ENCODE measurements around the gene PTPN1.

DNA sequence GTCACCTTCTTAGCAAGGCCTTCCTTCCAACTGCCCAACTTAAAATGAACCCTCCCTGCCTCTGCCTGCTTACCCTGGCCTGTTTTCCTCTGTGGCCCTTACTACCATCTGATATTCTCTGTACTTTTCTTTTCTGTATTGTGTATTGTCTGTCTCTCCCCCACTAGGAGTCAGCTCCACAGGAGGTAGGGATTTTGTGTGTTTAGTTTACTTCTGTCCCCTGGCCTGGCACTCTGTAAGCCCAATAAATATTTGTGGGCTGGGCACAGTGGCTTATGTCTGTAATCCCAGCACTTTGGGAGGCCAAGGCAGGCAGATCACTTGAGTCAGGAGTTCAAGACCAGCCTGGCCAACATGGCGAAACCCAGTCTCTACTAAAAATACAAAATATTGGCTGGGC, 108.4 kb downstream of the PTPN1 start:
- TF ChIP-seq POLR2A (IDR thresholded peaks at IDR 0.05) (no peak), POLR2AphosphoS5 (IDR thresholded peaks at IDR 0.05) (no peak)
- TF ChIP-seq, protein P1, sequence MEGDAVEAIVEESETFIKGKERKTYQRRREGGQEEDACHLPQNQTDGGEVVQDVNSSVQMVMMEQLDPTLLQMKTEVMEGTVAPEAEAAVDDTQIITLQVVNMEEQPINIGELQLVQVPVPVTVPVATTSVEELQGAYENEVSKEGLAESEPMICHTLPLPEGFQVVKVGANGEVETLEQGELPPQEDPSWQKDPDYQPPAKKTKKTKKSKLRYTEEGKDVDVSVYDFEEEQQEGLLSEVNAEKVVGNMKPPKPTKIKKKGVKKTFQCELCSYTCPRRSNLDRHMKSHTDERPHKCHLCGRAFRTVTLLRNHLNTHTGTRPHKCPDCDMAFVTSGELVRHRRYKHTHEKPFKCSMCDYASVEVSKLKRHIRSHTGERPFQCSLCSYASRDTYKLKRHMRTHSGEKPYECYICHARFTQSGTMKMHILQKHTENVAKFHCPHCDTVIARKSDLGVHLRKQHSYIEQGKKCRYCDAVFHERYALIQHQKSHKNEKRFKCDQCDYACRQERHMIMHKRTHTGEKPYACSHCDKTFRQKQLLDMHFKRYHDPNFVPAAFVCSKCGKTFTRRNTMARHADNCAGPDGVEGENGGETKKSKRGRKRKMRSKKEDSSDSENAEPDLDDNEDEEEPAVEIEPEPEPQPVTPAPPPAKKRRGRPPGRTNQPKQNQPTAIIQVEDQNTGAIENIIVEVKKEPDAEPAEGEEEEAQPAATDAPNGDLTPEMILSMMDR (IDR thresholded peaks at IDR 0.05 in 8 of 11, conservative IDR thresholded peaks at IDR 0.05 in 3 of 11) = no peak
